Limb (tissue), 2 donors: ENCODE data around the gene ZDHHC8.

Experiments used
- DNase-seq, 2 donors: peaks; one replicate each; pipeline ENCODE4 v3.0.0-alpha.2; 2016; ENCODE audit errors: extremely low spot score in 2 of 2

The ZDHHC8 gene

GRCh38 chr22:20178075-20178914 is 46.7 kb downstream of the ZDHHC8 start:
- no peak for DNase-seq

GRCh38 chr22:20178915-20179227 is 47.3 kb downstream of the ZDHHC8 start:
- no peak for DNase-seq

GRCh38 chr22:20179455-20180244 is 48.0 kb downstream of the ZDHHC8 start:
- no peak for DNase-seq

GRCh38 chr22:20180245-20180630 is 48.6 kb downstream of the ZDHHC8 start:
- DNase-seq: no peak

GRCh38 chr22:20180640-20181039 is 49.0 kb downstream of the ZDHHC8 start:
- DNase-seq: no peak

- DNase-seq: no peak
Observed at GRCh38 chr22:20181194-20181883, 49.7 kb downstream of the ZDHHC8 start.

GRCh38 chr22:20181884-20182236 is 50.3 kb downstream of the ZDHHC8 start:
- no peak for DNase-seq

GRCh38 chr22:20182365-20182764 is 50.8 kb downstream of the ZDHHC8 start:
- no peak for DNase-seq

- DNase-seq: no peak
Observed at GRCh38 chr22:20183101-20183500, 51.5 kb downstream of the ZDHHC8 start.

- no peak for DNase-seq
Observed at GRCh38 chr22:20183823-20184222, 52.2 kb downstream of the ZDHHC8 start.

GRCh38 chr22:20184501-20185165 is 53.0 kb downstream of the ZDHHC8 start:
- DNase-seq: no peak

GRCh38 chr22:20185750-20186149 is 54.1 kb downstream of the ZDHHC8 start:
- no peak for DNase-seq

GRCh38 chr22:20186183-20186870 is 54.7 kb downstream of the ZDHHC8 start:
- no peak for DNase-seq

- no peak for DNase-seq
Observed at GRCh38 chr22:20186871-20187546, 55.4 kb downstream of the ZDHHC8 start.

GRCh38 chr22:20187777-20188566 is 56.4 kb downstream of the ZDHHC8 start:
- DNase-seq: no peak

- DNase-seq: no peak
Observed at GRCh38 chr22:20188567-20188877, 56.9 kb downstream of the ZDHHC8 start.

GRCh38 chr22:20191000-20191515 is 59.5 kb downstream of the ZDHHC8 start:
- DNase-seq: no peak

- DNase-seq: no peak
Observed at GRCh38 chr22:20191803-20192202, 60.2 kb downstream of the ZDHHC8 start.

- no peak for DNase-seq
Observed at GRCh38 chr22:20192293-20192971, 60.8 kb downstream of the ZDHHC8 start.
